HepG2 (cell line): ENCODE results near the gene TCERG1. TPM values are rescaled to one million over a fixed set of nuclear protein-coding genes. Genes with fewer than 3 reads are reported as not detected.
"Not testable (repeated sequence)": the region's sequence is repeated elsewhere in the genome, so short reads cannot be mapped to it uniquely, and the experiment has no call there.

Experiments
- ATAC-seq: fragments of 200-7000 bp; cut with Tn5 transposase; 3 replicates; pipeline ENCODE4 v1.9.1; 2020; ENCODE audit warnings: mild to moderate bottlenecking, moderate library complexity
- BruUV-seq: library from RNA; stranded (reverse); fragments of 400-500 nt; replicated peaks from 2 replicates; lab custom pipeline; 2021; lab: Mats Ljungman, UMichigan
- CTCF ChIA-PET: fragments of 300-600 bp; formaldehyde crosslinking; extraction: SDS; loops from one replicate; lab custom pipeline; 2021; ENCODE audit warnings: low total read pairs, inconsistent platforms, low intra/inter-chr PET ratio; lab: Yijun Ruan, JAX
- POLR2A ChIA-PET: fragments of 350-600 bp; sonication (Branson Sonifier 250); formaldehyde crosslinking; loops from one replicate; lab custom pipeline; 2020; ENCODE audit warnings: antibody characterized with exemption, inconsistent platforms; lab: Yijun Ruan, JAX
- DNase-seq: peaks from one replicate; pipeline ENCODE4 v3.0.0-alpha.2; 2015; ENCODE audit warnings: low spot score
- FAIRE-seq: peaks from 3 replicates; lab custom pipeline; 2011; peaks lifted over from hg19 to GRCh38; lab: Jason Lieb, UNC
- H2AFZ ChIP-seq: one replicate; pipeline ENCODE4 v1.6.1; 2011; ENCODE audit warnings: low read length, inconsistent platforms
- H3K27ac ChIP-seq: fragments of 300-600 bp; 3 replicates; pipeline ENCODE4 v1.8.0; 2011; ENCODE audit warnings: mixed run types, mild to moderate bottlenecking, mixed read lengths, low read length, inconsistent platforms; ENCODE audit not compliant: insufficient read depth; ENCODE audit errors: extremely low read length
- H3K27me3 ChIP-seq, 2 experiments: fragments of 200-600 bp in 1 of 2; 2 replicates in 1 of 2; 3 replicates in 1 of 2; pipeline versions ENCODE4 v1.6.0 to v1.8.0; 2011; ENCODE audit warnings: low read length in 2 of 2, mild to moderate bottlenecking in 2 of 2, moderate library complexity in 2 of 2, inconsistent platforms in 1 of 2; ENCODE audit not compliant: insufficient read depth in 2 of 2, control insufficient read depth in 1 of 2
- H3K36me3 ChIP-seq, 2 experiments: fragments of 200-600 bp in 1 of 2; replicated peaks in 1 of 2; 2 replicates in 1 of 2; 3 replicates in 1 of 2; pipeline versions ENCODE4 v1.5.1 to v1.8.0; 2011; ENCODE audit warnings: low read length in 2 of 2, inconsistent platforms in 1 of 2; ENCODE audit not compliant: insufficient read depth in 2 of 2, control insufficient read depth in 1 of 2
- H3K4me1 ChIP-seq: 2 replicates; pipeline ENCODE4 v1.5.1; 2012; ENCODE audit warnings: low read length, inconsistent platforms; ENCODE audit not compliant: insufficient read depth
- H3K4me2 ChIP-seq: 2 replicates; pipeline ENCODE4 v1.6.0; 2011; ENCODE audit warnings: low read depth, low read length, inconsistent platforms
- H3K4me3 ChIP-seq, 3 experiments: fragments of 200-600 bp in 1 of 3; sonication (generic), shearing (Covaris generic) in 1 of 3; replicated peaks in 1 of 3; 2 replicates each; pipeline ENCODE4 v1.5.1; 2011 to 2016; ENCODE audit warnings: low read length in 3 of 3, inconsistent platforms in 2 of 3, low read depth in 2 of 3, mild to moderate bottlenecking in 2 of 3, control low read depth in 1 of 3, mixed read lengths in 1 of 3; ENCODE audit not compliant: insufficient read depth in 1 of 3
- H3K79me2 ChIP-seq: one replicate; pipeline ENCODE4 v1.6.1; 2011; ENCODE audit warnings: low read length, inconsistent platforms; ENCODE audit not compliant: insufficient read depth
- H3K9ac ChIP-seq: 2 replicates; pipeline ENCODE4 v1.6.0; 2011; ENCODE audit warnings: mild to moderate bottlenecking, low read depth, low read length, inconsistent platforms; ENCODE audit not compliant: insufficient read depth
- H3K9me3 ChIP-seq: 2 replicates; pipeline ENCODE4 v1.5.1; 2012; ENCODE audit warnings: mild to moderate bottlenecking, low read length
- H4K20me1 ChIP-seq: 2 replicates; pipeline ENCODE4 v1.6.0; 2011; ENCODE audit warnings: inconsistent platforms, mild to moderate bottlenecking, low read length, moderate library complexity; ENCODE audit not compliant: insufficient read depth
- CC2D1A ChIP-seq: sonication (generic); formaldehyde crosslinking; IDR thresholded peaks from 2 replicates; pipeline ENCODE4 v1.8.1; 2023; ENCODE audit warnings: mild to moderate bottlenecking, missing genetic modification reagents
- FOXP1 ChIP-seq, 2 experiments: fragments of 450-650 bp in 1 of 2; IDR thresholded peaks; 2 replicates each; pipeline ENCODE4 v1.6.1; 2017 to 2018; ENCODE audit warnings: antibody characterized with exemption in 1 of 2
- POLR2AphosphoS5 ChIP-seq: IDR thresholded peaks from 2 replicates; pipeline ENCODE4 v1.6.1; 2012; ENCODE audit warnings: low read depth, low read length
- SIN3A ChIP-seq: IDR thresholded peaks from 2 replicates; pipeline ENCODE4 v1.6.1; 2011; ENCODE audit warnings: low read depth, mild to moderate bottlenecking, control low read depth, low read length, borderline replicate concordance
- STAG1 ChIP-seq: sonication (generic); formaldehyde crosslinking; IDR thresholded peaks from 2 replicates; pipeline ENCODE4 v1.4.0; 2020; ENCODE audit warnings: missing genetic modification reagents
- ZNF143 ChIP-seq: sonication (generic); formaldehyde crosslinking; IDR thresholded peaks from 2 replicates; pipeline ENCODE4 v1.4.0; 2020; ENCODE audit warnings: missing genetic modification reagents
- ZNF629 ChIP-seq: sonication (generic); formaldehyde crosslinking; conservative IDR thresholded peaks from 2 replicates; pipeline ENCODE4 v1.5.0; 2020; ENCODE audit warnings: missing genetic modification reagents
- WGBS: methylation state at CpG from one replicate; pipeline ENCODE4 v1.1.6; 2017; ENCODE audit warnings: low lambda C conversion rate; 5-methylcytosine and 5-hydroxymethylcytosine counted together
- in situ Hi-C: cut with HindIII; loops from 2 replicates; pipeline ENCODE4 v1.10.0; 2017; ENCODE audit warnings: low pct_unique_long_range_greater_than_20kb; ENCODE audit not compliant: extremely low pct_ligation_motif_present
- intact Hi-C: fragments of 100-400 bp; cut with micrococcal nuclease; formaldehyde crosslinking; loops from one replicate; pipeline ENCODE4 v1.10.0; 2022; ENCODE audit not compliant: unreplicated experiment
- polyA plus RNA-seq, 8 experiments: library from polyadenylated mRNA; depleted of rRNA in 3 of 8; stranded (reverse) in 7 of 8; unstranded in 1 of 8; fragments of >200 nt; fragmentation: Illumina TruSeq in 4 of 8; extraction: Trizol in 4 of 8; gene quantifications; 2 replicates each; pipeline versions ENCODE4 v1.2.1 to v1.2.3, GENCODE V29; 2011 to 2016; ENCODE audit warnings: low read depth in 4 of 8, missing spikeins in 1 of 8, mixed read lengths in 1 of 8; ENCODE audit not compliant: insufficient read depth in 1 of 8
- total RNA-seq, 5 experiments: library from RNA; depleted of rRNA; stranded (reverse); fragments of >200 nt; fragmentation: Illumina TruSeq; extraction: Trizol; gene quantifications; 2 replicates each; pipeline ENCODE4 v1.2.3, GENCODE V29; 2016; ENCODE audit warnings: low read depth in 1 of 5
- TF ChIP-seq, protein P1 (sequence below): sonication (generic); formaldehyde crosslinking; IDR thresholded peaks from 2 replicates; pipeline ENCODE4 v1.5.0; 2020; ENCODE audit warnings: mild to moderate bottlenecking, missing genetic modification reagents, moderate library complexity

TCERG1 gene
- total and polyA plus RNA-seq, 2 of the 13 experiments (the other 11 are each of a cell fraction or from before 2014, with no cell fraction given), result 71.7 to 86.6 TPM

DNA sequence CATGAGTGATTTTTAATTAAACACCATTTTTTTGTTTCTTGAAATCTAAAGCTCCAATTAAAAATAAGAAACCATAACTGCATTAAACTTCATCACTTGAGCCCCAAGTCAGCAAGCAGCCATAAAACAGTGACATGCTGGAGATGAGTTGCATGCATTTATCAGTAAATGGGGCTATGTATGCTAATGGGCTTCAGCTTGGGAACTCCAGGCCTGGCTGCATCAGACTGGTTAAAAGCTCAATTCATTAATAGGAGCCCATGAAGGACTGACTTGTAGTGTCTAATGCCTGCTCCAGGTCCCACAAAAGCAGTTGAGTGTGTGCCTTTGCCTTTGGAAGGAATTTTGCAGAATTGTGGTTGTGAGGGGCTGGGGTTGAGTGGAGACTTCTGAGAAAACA lies 102.5 kb downstream of the TCERG1 start (continued):
- TF ChIP-seq ZNF629 (no peak), POLR2AphosphoS5 (no peak), CC2D1A (CRISPR knock-in tag) (no peak)

- no peak for FAIRE-seq
- no peak for ATAC-seq
- DNase-seq, result no peak
- Histone ChIP-seq H3K36me3 (no peaks in the 10 kb centered on the region), H3K27ac (no peak overlapping the region), H4K20me1 (no peaks in the 10 kb centered on the region), H2AFZ (no peak overlapping the region), H3K4me1 (no peaks in the 10 kb centered on the region), H3K4me2 (no peak overlapping the region), H3K9ac (no peak overlapping the region), H3K79me2 (no peaks in the 10 kb centered on the region), H3K9me3 (no peaks in the 10 kb centered on the region)
- POLR2A ChIA-PET, result no interaction called here
- intact Hi-C loops, result no loop called here
- 21% methylated on average over 3 of the region's 3 CpGs for WGBS
- no peak for TF ChIP-seq ZNF143 (CRISPR knock-in tag)
- TF ChIP-seq FOXP1 (IDR thresholded peaks at IDR 0.05), result no peak
- TF ChIP-seq FOXP1 (CRISPR knock-in tag; IDR thresholded peaks at IDR 0.05), result no peak
- no peak for TF ChIP-seq SIN3A
- TF ChIP-seq, all 625 proteins: peak for 0
- CTCF ChIA-PET, result no interaction called here
- BruUV-seq, result no TSS peak
- Histone ChIP-seq H3K4me3 (no peak overlapping the region), H3K27me3 (no peaks in the 10 kb centered on the region)
- in situ Hi-C loops, result no loop called here
Measured at GRCh38 chr5:146553446-146553845, 106.3 kb downstream of the TCERG1 start.

GRCh38 chr5:146556884-146557283 lies 109.8 kb downstream of the TCERG1 start:
- H3K4me2 ChIP-seq, H3K9me3 ChIP-seq, H4K20me1 ChIP-seq, H3K79me2 ChIP-seq, BruUV-seq, H3K27ac ChIP-seq, DNase-seq, intact Hi-C loops, H3K4me1 ChIP-seq, H3K9ac ChIP-seq, H3K36me3 ChIP-seq, POLR2A ChIA-PET, CTCF ChIA-PET, H2AFZ ChIP-seq, FAIRE-seq, in situ Hi-C loops, ATAC-seq, H3K4me3 ChIP-seq, H3K27me3 ChIP-seq: not testable (repeated sequence)
- WGBS, result 0% methylated on average over 2 of the region's 4 CpGs
- TF ChIP-seq, protein P1, sequence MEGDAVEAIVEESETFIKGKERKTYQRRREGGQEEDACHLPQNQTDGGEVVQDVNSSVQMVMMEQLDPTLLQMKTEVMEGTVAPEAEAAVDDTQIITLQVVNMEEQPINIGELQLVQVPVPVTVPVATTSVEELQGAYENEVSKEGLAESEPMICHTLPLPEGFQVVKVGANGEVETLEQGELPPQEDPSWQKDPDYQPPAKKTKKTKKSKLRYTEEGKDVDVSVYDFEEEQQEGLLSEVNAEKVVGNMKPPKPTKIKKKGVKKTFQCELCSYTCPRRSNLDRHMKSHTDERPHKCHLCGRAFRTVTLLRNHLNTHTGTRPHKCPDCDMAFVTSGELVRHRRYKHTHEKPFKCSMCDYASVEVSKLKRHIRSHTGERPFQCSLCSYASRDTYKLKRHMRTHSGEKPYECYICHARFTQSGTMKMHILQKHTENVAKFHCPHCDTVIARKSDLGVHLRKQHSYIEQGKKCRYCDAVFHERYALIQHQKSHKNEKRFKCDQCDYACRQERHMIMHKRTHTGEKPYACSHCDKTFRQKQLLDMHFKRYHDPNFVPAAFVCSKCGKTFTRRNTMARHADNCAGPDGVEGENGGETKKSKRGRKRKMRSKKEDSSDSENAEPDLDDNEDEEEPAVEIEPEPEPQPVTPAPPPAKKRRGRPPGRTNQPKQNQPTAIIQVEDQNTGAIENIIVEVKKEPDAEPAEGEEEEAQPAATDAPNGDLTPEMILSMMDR, result peak; percentile 31; the same call in 1 of the 2 replicates
- peak; percentile 11; the same call in 1 of the 2 replicates for TF ChIP-seq STAG1 (CRISPR knock-in tag)
